Nephron progenitor cell (in vitro differentiated cells): Measurements from ENCODE around the gene NPAS1.
A peak's percentile ranks its signal among the peaks of the same experiment; 100 is the strongest.

Experiments
- DNase-seq: peaks from one replicate; pipeline ENCODE4 v3.0.0; 2021
- H3K27ac Mint-ChIP-seq: 2 replicates; pipeline ENCODE4 v1.8.0; 2021; ENCODE audit warnings: mild to moderate bottlenecking, moderate library complexity, mixed read lengths
- H3K27me3 Mint-ChIP-seq: 2 replicates; pipeline ENCODE4 v1.8.0; 2021; ENCODE audit warnings: mild to moderate bottlenecking, low read depth, mixed read lengths; ENCODE audit not compliant: poor library complexity
- H3K36me3 Mint-ChIP-seq: 2 replicates; pipeline ENCODE4 v1.8.0; 2021; ENCODE audit warnings: low read depth, mixed read lengths
- H3K4me1 Mint-ChIP-seq: 2 replicates; pipeline ENCODE4 v1.8.0; 2021; ENCODE audit warnings: mixed read lengths
- H3K4me3 Mint-ChIP-seq: 2 replicates; pipeline ENCODE4 v1.8.0; 2021; ENCODE audit warnings: mild to moderate bottlenecking, moderate library complexity, mixed read lengths
- H3K9me3 Mint-ChIP-seq: 2 replicates; pipeline ENCODE4 v1.8.0; 2021; ENCODE audit warnings: mild to moderate bottlenecking, moderate library complexity, mixed read lengths
- TF ChIP-seq, protein P1 (sequence below): fragments of 200-600 bp; sonication (generic); IDR thresholded peaks from 2 replicates; pipeline ENCODE4 v1.5.0; 2021; ENCODE audit warnings: antibody characterized with exemption

The NPAS1 gene

DNA sequence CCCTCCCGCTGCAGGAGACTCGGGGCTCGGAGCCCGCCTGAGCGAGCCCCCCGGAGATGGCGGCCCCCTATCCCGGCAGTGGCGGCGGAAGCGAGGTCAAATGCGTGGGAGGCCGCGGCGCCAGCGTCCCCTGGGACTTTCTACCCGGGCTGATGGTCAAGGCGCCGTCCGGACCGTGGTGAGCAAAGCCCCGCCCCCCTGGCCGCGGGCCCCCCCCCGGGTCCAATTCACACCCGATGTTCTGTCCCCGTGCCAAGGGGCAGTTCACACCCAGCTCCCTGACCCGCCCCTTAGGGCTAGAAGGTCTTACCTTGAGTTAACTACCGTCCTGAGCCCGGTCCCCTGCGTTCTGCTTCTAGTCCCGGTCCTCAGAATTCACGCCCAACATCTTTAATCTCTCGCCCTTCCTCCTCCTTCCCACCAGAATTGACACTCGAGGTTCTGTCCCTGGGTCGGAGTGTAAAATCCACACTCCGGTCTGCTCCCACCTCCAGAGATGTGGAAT lies 1.4 kb downstream of the NPAS1 start:
- peak; percentile 48 for DNase-seq
- Mint-ChIP-seq H3K4me1 (peaks cover 5% of the 10 kb centered on the region), H3K9me3 (no peaks in the 10 kb centered on the region), H3K36me3 (no peaks in the 10 kb centered on the region), H3K27ac (no peak overlapping the region), H3K27me3 (peaks cover 93% of the 10 kb centered on the region), H3K4me3 (peak overlapping the region; percentile 78)
- TF ChIP-seq, protein P1, sequence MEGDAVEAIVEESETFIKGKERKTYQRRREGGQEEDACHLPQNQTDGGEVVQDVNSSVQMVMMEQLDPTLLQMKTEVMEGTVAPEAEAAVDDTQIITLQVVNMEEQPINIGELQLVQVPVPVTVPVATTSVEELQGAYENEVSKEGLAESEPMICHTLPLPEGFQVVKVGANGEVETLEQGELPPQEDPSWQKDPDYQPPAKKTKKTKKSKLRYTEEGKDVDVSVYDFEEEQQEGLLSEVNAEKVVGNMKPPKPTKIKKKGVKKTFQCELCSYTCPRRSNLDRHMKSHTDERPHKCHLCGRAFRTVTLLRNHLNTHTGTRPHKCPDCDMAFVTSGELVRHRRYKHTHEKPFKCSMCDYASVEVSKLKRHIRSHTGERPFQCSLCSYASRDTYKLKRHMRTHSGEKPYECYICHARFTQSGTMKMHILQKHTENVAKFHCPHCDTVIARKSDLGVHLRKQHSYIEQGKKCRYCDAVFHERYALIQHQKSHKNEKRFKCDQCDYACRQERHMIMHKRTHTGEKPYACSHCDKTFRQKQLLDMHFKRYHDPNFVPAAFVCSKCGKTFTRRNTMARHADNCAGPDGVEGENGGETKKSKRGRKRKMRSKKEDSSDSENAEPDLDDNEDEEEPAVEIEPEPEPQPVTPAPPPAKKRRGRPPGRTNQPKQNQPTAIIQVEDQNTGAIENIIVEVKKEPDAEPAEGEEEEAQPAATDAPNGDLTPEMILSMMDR, result no peak

DNA sequence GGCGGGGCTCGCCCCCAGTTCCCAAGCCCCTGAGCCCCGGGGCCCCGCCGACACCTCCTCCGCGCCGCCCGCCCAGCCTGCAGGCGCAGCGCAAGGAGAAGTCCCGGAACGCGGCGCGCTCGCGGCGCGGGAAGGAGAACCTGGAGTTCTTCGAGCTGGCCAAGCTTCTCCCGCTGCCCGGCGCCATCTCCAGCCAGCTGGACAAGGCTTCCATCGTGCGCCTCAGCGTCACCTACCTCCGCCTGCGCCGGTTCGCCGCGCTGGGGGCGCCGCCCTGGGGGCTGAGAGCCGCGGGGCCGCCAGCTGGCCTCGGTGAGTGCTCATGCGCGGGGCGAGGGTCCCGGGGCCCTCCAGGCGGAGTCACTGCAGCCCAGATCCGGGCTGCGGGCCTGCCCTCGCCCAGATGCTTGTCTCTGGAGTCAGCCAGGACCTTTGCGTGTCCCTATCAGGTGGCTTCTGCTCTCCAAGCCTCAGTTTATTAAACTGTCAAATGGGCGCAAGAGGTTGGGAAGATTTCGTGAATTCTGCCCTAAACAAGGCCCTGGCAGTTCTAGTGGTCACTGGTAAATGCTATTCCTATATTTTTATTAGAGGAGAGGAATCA lies 2.0 kb downstream of the NPAS1 start:
- peaks cover 5% of the 10 kb centered on the region for H3K4me1 Mint-ChIP-seq
- peak; percentile 55 for DNase-seq
- TF ChIP-seq, protein P1, result no peak
- H3K27ac Mint-ChIP-seq, result no peak overlapping the region
- no peaks in the 10 kb centered on the region for H3K9me3 Mint-ChIP-seq
- H3K36me3 Mint-ChIP-seq, result no peaks in the 10 kb centered on the region
- peak overlapping the region; percentile 78 for H3K4me3 Mint-ChIP-seq
- H3K27me3 Mint-ChIP-seq, result peaks cover 98% of the 10 kb centered on the region

DNA sequence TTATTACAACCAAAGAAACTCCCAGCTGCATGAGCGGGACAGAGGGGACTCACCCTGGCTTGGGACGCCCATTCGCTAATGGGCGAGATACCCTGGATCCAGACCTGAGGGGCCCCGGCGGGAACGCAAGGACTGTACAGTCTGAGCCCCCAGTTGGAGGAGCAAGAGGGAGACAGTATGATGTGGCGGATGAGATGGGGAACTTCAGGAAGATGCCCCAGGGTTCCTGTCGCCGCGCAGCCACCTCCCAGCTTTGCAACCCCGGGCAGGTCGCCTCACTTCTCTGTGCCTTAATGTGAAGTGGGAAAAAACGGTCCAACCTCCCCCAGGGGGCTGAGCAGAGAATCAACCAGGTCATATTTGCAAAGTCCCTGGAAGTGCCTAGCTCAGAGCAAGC lies 2.5 kb downstream of the NPAS1 start:
- peaks cover 5% of the 10 kb centered on the region for H3K4me1 Mint-ChIP-seq
- TF ChIP-seq, protein P1, result no peak
- no peak for DNase-seq
- no peaks in the 10 kb centered on the region for H3K9me3 Mint-ChIP-seq
- H3K4me3 Mint-ChIP-seq, result no peak overlapping the region
- H3K27me3 Mint-ChIP-seq, result peaks cover 98% of the 10 kb centered on the region
- no peak overlapping the region for H3K27ac Mint-ChIP-seq
- no peaks in the 10 kb centered on the region for H3K36me3 Mint-ChIP-seq

DNA sequence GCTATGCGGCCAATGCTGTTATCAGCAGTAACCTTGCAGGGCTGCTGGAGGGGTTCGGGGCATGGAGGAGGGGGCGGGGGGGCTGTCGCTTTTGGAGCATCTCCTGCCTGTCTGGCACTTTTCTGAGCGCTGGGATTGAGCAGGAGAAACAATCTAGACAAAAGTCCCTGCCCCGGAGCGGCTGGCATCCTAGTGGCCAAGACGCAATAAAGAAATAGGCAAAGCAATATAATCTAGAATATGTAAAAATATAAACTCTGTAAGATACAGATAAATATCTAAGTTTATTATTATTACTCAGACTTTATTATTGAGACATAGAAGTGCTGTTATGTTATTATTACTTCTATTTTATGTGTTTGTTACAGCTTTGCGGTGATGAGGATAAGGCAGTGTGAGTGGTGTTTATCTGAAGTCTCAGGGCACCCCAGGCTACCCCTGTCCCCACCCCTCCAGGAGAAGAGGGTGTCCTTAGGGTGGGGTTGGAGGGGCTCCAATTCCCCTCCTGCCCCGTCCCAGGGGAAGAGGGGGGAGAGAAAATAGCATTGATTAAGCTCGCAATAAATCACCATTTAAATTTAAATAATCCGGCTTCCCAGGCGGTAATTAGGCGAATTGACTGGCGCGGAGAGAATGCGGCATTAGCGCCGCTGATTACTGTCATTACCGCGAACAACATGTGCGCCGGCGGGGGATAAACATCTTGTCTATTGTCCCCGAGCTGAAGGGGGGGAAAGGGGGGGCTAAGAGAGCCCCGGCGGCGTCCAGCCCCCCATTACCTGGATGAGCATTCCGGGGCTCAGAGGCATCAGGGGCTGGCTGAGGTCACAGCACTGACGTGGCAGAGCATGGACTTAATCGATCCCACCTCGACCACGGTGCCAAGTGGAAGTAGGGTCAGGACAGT lies 3.2 kb downstream of the NPAS1 start:
- Mint-ChIP-seq H3K36me3 (no peaks in the 10 kb centered on the region), H3K4me1 (peaks cover 9% of the 10 kb centered on the region), H3K4me3 (no peak overlapping the region), H3K27me3 (peaks cover 98% of the 10 kb centered on the region), H3K27ac (no peak overlapping the region), H3K9me3 (no peaks in the 10 kb centered on the region)
- TF ChIP-seq, protein P1, result no peak
- no peak for DNase-seq

- Mint-ChIP-seq H3K36me3 (no peaks in the 10 kb centered on the region), H3K4me1 (peaks cover 15% of the 10 kb centered on the region), H3K27me3 (peaks cover 98% of the 10 kb centered on the region), H3K27ac (no peak overlapping the region), H3K4me3 (no peak overlapping the region), H3K9me3 (no peaks in the 10 kb centered on the region)
- DNase-seq, result no peak
- TF ChIP-seq, protein P1, result no peak
Measured at GRCh38 chr19:47023448-47023794, 3.8 kb downstream of the NPAS1 start.
